ENCODE data around the gene SLC47A2.

The SLC47A2 gene

GRCh38 chr17:19738757-19739156, 22.4 kb upstream of the SLC47A2 start:
- no peaks in the 10 kb centered on the region for H3K36me3 ChIP-seq (ENCODE audit: control insufficient read depth, insufficient read depth, low read length)
- no peak overlapping the region for H3K4me3 ChIP-seq (ENCODE audit: extremely low read depth, insufficient read depth, low read length, poor library complexity, severe bottlenecking)
- no peaks in the 10 kb centered on the region for H3K4me1 ChIP-seq (ENCODE audit: control insufficient read depth, insufficient read depth, low read length, poor library complexity, severe bottlenecking)
- WGBS, 2 experiments (ENCODE audit: insufficient coverage in 2 of 2), result 92 to 93% methylated on average over 9 of the region's 9 CpGs
- no peaks in the 10 kb centered on the region for H3K9me3 ChIP-seq (ENCODE audit: control insufficient read depth, low read length)
- H3K27ac ChIP-seq (ENCODE audit: low read depth, low read length, severe bottlenecking), result no peak overlapping the region

DNA sequence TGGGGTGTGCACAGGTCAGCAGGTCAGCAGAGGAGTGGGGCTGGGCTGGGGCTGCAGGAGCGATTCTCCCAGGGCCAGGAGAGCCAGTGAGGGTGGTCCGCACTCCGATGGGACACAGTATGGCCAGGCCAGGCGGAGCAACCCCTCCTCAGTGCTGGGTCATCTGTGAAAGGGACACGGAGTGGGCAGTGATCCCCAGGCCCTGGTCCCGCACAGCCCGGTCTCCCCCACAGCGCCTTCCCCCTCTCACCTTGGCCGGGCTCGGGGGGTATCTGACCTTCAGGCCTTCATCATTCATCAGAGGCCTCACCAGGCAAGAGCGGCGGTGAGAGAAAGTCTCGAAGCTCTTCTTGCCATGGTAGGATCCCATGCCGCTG, 21.7 kb upstream of the SLC47A2 start:
- Histone ChIP-seq H3K4me3 (ENCODE audit: extremely low read depth, insufficient read depth, low read length, poor library complexity, severe bottlenecking) (no peak overlapping the region), H3K36me3 (ENCODE audit: control insufficient read depth, insufficient read depth, low read length) (no peaks in the 10 kb centered on the region), H3K4me1 (ENCODE audit: control insufficient read depth, insufficient read depth, low read length, poor library complexity, severe bottlenecking) (no peaks in the 10 kb centered on the region), H3K9me3 (ENCODE audit: control insufficient read depth, low read length) (no peaks in the 10 kb centered on the region), H3K27ac (ENCODE audit: low read depth, low read length, severe bottlenecking) (no peak overlapping the region)
- WGBS, 2 experiments (ENCODE audit: insufficient coverage in 2 of 2), result 96 to 97% methylated on average over 5 to 14 of the region's 14 CpGs

DNA sequence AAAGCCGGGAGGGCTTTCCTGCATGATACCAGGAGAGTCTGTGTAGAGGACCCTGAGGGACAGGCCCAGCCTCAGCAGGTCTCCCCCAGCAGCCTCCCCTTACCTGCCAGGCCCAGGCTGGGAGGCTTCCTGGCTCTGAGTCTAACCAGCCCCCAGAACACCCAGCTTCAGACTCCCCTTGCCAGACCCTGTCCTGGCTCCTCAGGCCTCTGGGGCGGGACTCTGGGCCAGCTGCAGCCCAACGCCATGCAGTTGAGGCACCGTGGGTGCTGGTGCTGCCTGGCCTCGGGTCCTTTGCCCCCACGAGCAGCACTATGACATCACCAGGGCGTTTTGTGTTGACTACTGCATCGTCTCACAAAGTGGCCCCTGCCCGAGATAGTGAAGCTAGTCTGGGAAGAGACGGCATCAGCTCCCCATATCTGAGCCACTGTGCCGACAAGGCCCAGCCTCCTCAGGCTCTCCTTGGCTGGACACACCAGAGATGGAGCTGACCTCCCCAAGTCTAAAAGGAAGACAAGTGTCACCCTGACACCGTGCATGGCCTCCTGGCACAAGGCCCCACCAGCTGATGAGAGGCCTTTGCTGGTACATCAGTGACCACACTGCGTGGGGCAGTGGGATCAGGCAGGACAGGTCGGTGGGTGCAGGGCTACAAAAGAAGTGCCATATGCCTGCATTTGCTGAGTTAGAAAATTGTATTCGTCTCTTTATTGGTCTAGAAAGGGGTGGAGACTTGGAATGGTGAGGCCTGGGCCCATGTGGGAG, 21.1 kb upstream of the SLC47A2 start:
- WGBS, 2 experiments (ENCODE audit: insufficient coverage in 2 of 2), result 90 to 92% methylated on average over 11 to 15 of the region's 15 CpGs
- no peaks in the 10 kb centered on the region for H3K36me3 ChIP-seq (ENCODE audit: control insufficient read depth, insufficient read depth, low read length)

GRCh38 chr17:19736071-19736470, 19.7 kb upstream of the SLC47A2 start:
- no peaks in the 10 kb centered on the region for H3K36me3 ChIP-seq (ENCODE audit: control insufficient read depth, insufficient read depth, low read length)
- no peaks in the 10 kb centered on the region for H3K4me1 ChIP-seq (ENCODE audit: control insufficient read depth, insufficient read depth, low read length, poor library complexity, severe bottlenecking)
- no peak overlapping the region for H3K27ac ChIP-seq (ENCODE audit: low read depth, low read length, severe bottlenecking)
- no peak overlapping the region for H3K4me3 ChIP-seq (ENCODE audit: extremely low read depth, insufficient read depth, low read length, poor library complexity, severe bottlenecking)
- 90% methylated on average over 9 to 11 of the region's 11 CpGs for WGBS, 2 experiments (ENCODE audit: insufficient coverage in 2 of 2)
- H3K9me3 ChIP-seq (ENCODE audit: control insufficient read depth, low read length), result no peaks in the 10 kb centered on the region

More for the DNA sequence above, 21.1 kb upstream of the SLC47A2 start:
- Histone ChIP-seq H3K4me1 (ENCODE audit: control insufficient read depth, insufficient read depth, low read length, poor library complexity, severe bottlenecking) (no peaks in the 10 kb centered on the region), H3K9me3 (ENCODE audit: control insufficient read depth, low read length) (no peaks in the 10 kb centered on the region), H3K4me3 (ENCODE audit: extremely low read depth, insufficient read depth, low read length, poor library complexity, severe bottlenecking) (no peak overlapping the region), H3K27ac (ENCODE audit: low read depth, low read length, severe bottlenecking) (no peak overlapping the region)

DNA sequence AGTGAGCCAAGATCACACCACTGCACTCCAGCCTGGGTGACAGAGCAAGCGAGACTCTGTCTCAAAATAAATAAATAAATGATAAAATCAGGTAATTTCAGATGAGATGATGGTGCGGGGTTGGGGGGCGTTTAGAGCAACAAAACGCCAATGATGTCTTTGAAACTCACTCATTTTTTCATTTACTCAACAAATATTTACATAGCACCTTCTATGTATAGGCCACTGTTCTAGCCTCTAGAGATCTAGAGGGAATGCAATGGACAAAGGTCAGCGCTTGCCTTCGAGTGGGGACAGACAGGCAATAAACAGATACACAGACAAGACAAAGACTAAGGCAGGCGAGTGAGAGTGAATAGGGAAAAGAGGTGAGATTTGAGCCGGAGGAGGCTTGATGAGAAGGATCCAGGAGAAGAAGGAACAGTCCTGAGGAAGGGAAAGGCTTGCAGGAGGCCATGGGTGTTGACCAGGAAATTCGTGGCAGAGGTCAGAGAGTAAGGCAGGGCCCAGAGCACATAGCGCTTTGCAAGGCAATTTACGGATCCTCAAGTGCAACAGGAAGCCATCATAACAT, 17.7 kb upstream of the SLC47A2 start:
- H3K9me3 ChIP-seq (ENCODE audit: control insufficient read depth, low read length), result no peaks in the 10 kb centered on the region
- no peak overlapping the region for H3K4me3 ChIP-seq (ENCODE audit: extremely low read depth, insufficient read depth, low read length, poor library complexity, severe bottlenecking)
- WGBS, 2 experiments (ENCODE audit: insufficient coverage in 2 of 2), result 81 to 96% methylated on average over 4 of the region's 11 CpGs
- no peak overlapping the region for H3K27ac ChIP-seq (ENCODE audit: low read depth, low read length, severe bottlenecking)
- H3K4me1 ChIP-seq (ENCODE audit: control insufficient read depth, insufficient read depth, low read length, poor library complexity, severe bottlenecking), result no peaks in the 10 kb centered on the region
- no peaks in the 10 kb centered on the region for H3K36me3 ChIP-seq (ENCODE audit: control insufficient read depth, insufficient read depth, low read length)

GRCh38 chr17:19731626-19732025, 15.2 kb upstream of the SLC47A2 start:
- 95 to 98% methylated on average over 11 of the region's 11 CpGs for WGBS, 2 experiments (ENCODE audit: insufficient coverage in 2 of 2)
- H3K27ac ChIP-seq (ENCODE audit: low read depth, low read length, severe bottlenecking), result no peak overlapping the region
- no peaks in the 10 kb centered on the region for H3K36me3 ChIP-seq (ENCODE audit: control insufficient read depth, insufficient read depth, low read length)
- no peaks in the 10 kb centered on the region for H3K4me1 ChIP-seq (ENCODE audit: control insufficient read depth, insufficient read depth, low read length, poor library complexity, severe bottlenecking)
- no peak overlapping the region for H3K4me3 ChIP-seq (ENCODE audit: extremely low read depth, insufficient read depth, low read length, poor library complexity, severe bottlenecking)
- H3K9me3 ChIP-seq (ENCODE audit: control insufficient read depth, low read length), result no peaks in the 10 kb centered on the region

DNA sequence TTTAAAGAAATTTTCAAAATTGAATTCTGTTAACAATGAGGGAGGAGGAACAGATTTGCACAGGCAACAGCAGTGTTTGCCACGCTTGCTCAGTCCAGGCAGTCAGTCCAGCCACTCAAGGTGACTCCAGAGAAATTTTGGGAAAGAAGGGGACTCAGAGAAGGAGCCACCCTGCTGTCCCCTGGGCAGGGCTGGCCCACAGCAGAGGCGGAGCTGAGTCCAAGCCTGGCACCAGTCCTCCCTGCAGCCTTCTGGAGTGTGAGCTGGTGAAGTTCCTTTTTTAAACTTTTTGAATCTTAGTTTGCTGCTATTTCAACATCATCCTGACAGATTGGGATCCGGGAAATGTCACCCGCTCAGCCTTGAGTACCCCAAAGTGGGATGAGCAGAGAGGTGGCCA, 14.5 kb upstream of the SLC47A2 start:
- Histone ChIP-seq H3K27ac (ENCODE audit: low read depth, low read length, severe bottlenecking) (no peak overlapping the region), H3K4me3 (ENCODE audit: extremely low read depth, insufficient read depth, low read length, poor library complexity, severe bottlenecking) (no peak overlapping the region), H3K36me3 (ENCODE audit: control insufficient read depth, insufficient read depth, low read length) (no peaks in the 10 kb centered on the region), H3K9me3 (ENCODE audit: control insufficient read depth, low read length) (no peaks in the 10 kb centered on the region), H3K4me1 (ENCODE audit: control insufficient read depth, insufficient read depth, low read length, poor library complexity, severe bottlenecking) (no peaks in the 10 kb centered on the region)
- 95 to 100% methylated on average over 3 to 4 of the region's 4 CpGs for WGBS, 2 experiments (ENCODE audit: insufficient coverage in 2 of 2)

GRCh38 chr17:19729900-19730299, 13.5 kb upstream of the SLC47A2 start:
- no peak overlapping the region for H3K4me3 ChIP-seq (ENCODE audit: extremely low read depth, insufficient read depth, low read length, poor library complexity, severe bottlenecking)
- H3K36me3 ChIP-seq (ENCODE audit: control insufficient read depth, insufficient read depth, low read length), result no peaks in the 10 kb centered on the region
- H3K27ac ChIP-seq (ENCODE audit: low read depth, low read length, severe bottlenecking), result no peak overlapping the region
- WGBS, 2 experiments (ENCODE audit: insufficient coverage in 2 of 2), result 78 to 96% methylated on average over 4 to 6 of the region's 6 CpGs
- no peaks in the 10 kb centered on the region for H3K9me3 ChIP-seq (ENCODE audit: control insufficient read depth, low read length)
- no peaks in the 10 kb centered on the region for H3K4me1 ChIP-seq (ENCODE audit: control insufficient read depth, insufficient read depth, low read length, poor library complexity, severe bottlenecking)

DNA sequence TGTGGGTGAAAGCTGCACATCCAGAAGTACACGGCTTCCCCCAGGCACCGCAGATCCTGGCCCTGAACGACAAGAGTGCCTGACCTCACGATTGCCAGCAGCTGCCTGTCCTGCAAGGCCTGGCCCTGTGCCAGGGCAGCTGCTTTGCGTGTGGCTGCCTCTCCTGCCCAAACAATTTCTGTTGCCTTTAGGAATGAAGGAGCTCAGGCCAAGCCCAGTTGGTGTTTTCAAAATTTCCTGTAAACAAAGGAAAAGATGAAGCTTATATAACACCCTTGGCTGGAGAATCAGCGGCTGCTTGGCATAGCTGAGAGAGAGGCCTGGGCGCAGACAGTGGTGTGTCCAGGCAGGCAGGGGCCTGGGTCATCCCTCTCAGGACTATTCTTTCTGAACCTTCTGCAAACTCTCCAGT, 11.7 kb upstream of the SLC47A2 start:
- H3K9me3 ChIP-seq (ENCODE audit: control insufficient read depth, low read length), result no peaks in the 10 kb centered on the region
- no peaks in the 10 kb centered on the region for H3K4me1 ChIP-seq (ENCODE audit: control insufficient read depth, insufficient read depth, low read length, poor library complexity, severe bottlenecking)
- 95% methylated on average over 6 to 7 of the region's 7 CpGs for WGBS, 2 experiments (ENCODE audit: insufficient coverage in 2 of 2)
- no peak overlapping the region for H3K4me3 ChIP-seq (ENCODE audit: extremely low read depth, insufficient read depth, low read length, poor library complexity, severe bottlenecking)
- no peak overlapping the region for H3K27ac ChIP-seq (ENCODE audit: low read depth, low read length, severe bottlenecking)
- no peaks in the 10 kb centered on the region for H3K36me3 ChIP-seq (ENCODE audit: control insufficient read depth, insufficient read depth, low read length)

DNA sequence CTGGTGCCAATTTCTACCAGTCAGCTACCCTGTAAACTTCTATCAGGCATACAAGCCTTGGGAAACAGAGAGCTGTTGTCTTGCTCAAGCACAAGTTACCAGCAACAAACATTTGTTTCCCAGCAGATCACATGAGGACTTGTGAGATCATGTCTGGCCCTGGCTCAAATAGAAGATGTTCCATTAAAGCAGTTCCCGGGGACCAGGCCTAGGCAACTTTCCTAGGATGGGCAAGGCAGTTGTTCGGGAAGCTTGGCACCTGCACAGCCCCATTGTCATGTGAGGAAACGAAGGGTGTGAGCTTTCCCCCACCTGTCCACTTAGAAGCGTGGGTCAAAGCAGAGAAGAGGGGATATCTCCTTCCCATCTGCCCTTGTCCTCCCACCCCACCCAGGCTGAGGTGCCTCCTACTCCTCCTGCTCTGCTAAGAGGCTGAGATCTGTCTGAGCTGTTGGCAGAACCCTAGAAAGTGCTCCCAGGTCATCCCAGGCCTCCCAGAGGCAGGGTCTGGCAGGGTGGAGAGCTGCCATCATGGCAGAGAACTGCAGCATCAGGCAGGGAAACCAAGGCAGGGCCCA, 11.2 kb upstream of the SLC47A2 start:
- Histone ChIP-seq H3K36me3 (ENCODE audit: control insufficient read depth, insufficient read depth, low read length) (no peaks in the 10 kb centered on the region), H3K27ac (ENCODE audit: low read depth, low read length, severe bottlenecking) (no peak overlapping the region), H3K9me3 (ENCODE audit: control insufficient read depth, low read length) (no peaks in the 10 kb centered on the region), H3K4me1 (ENCODE audit: control insufficient read depth, insufficient read depth, low read length, poor library complexity, severe bottlenecking) (no peaks in the 10 kb centered on the region), H3K4me3 (ENCODE audit: extremely low read depth, insufficient read depth, low read length, poor library complexity, severe bottlenecking) (no peak overlapping the region)
- WGBS, 2 experiments (ENCODE audit: insufficient coverage in 2 of 2), result 80 to 100% methylated on average over 3 to 4 of the region's 4 CpGs
